Dedifferentiated amniotic fluid mesenchymal stem cell (primary cell): ENCODE data around the gene NCCRP1.

Experiments
- DNase-seq: peaks from one replicate; pipeline ENCODE4 v3.0.0-alpha.2; 2016; ENCODE audit errors: extremely low spot score

The NCCRP1 gene

DNA sequence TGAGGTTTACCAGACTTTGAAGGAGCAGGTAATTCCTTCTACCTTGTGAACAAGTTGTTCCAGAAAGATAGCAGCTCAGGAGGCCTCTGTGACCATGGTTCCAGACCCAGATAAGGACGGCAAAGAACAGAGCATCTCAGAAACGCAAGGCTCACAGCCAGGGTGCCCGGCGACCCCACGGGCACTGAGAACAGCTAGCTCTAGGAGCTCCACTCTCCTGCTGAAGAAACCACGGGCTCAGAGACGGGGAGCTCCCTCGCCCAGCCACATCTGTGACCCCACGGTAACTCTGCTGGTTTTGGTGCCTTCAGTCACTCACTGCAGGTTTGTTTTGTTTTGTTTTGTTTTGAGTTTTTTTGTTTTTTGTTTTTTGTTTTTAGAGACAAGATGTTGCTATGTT is 16.0 kb upstream of the NCCRP1 start:
- no peak for DNase-seq

DNA sequence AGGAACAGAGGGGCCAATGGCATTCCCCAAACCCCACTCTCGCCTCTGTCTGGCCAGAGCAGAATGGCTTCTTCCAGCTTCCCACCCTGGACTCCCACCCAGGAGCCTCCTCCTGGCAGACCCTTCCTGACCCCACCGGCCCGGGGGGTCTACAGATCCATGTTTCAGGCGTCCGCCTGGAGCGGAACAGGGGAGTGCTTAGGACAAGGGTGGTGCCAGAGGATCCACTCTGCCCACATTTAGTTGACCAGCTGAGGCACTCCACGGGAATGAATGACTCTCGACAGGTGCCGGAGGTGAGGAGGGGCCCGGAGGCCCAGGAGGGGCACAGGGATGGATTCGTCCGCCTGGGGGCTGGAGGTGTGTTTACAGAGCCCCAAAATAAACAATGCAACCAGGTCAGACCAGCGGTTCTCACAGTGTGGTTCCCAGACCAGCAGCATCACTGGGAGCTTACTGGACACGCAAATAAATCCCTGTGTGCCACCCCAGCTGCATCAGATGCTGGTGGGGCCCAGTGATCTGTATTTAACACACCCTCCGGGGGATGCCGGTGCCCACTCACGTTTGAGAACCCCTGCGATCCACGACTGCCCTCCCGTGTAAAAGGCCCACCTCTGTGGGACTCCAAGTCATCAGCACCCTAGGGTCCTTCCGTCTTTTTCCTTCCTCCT is 15.1 kb upstream of the NCCRP1 start:
- DNase-seq: no peak

DNA sequence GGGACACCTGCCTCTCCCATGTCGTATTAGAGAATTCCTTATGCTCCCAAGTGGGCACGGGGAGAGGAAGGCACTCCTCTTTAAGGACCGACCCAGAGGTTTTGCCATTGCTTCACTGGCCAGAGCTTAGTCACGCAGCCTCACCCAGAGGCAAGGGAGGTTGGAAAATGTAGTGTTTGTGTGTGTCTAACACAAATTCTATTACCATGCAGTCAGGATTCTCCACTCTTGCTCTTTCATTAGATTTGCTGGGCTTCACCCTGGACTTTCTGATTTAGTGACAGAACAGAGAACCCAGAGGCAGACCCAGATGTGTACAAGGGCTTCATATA is 14.6 kb upstream of the NCCRP1 start:
- no peak for DNase-seq

DNA sequence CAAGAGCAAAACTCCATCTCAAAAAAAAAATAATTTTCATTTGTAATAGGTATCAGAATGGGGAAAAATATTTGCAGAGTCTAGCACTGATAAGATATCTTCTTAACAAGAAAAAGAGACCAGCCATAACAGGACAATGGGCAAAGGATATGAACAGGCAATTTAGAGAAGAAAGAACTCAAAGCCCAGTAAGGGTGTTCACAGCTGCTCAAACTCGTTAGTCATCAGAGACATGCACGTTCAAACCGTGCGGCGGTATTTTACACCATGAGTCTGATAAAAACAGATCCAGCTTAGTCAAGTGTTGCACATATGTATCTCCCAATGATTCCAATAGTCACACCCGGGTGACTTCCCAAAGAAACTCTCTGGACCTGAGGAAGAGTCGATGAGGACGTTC is 13.7 kb upstream of the NCCRP1 start:
- no peak for DNase-seq

DNA sequence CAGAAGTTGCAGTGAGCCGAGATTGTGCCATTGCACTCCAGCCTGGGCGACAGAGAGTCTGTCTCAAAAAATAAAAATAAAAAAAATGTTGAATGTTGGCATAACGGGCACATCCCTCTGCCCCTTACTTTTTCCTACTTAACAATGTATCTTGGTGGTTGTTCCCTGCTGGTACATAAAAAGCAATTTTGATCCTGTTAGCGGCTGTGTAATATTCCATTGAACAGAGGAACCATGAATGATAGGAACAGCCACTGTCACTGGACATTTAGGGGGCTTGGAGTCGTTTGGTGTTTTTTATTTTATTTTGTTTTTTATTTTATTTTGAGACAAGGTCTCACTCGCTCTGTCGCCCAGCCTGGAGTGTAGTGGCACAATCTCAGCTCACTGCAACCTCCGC is 10.4 kb upstream of the NCCRP1 start:
- DNase-seq: no peak

DNA sequence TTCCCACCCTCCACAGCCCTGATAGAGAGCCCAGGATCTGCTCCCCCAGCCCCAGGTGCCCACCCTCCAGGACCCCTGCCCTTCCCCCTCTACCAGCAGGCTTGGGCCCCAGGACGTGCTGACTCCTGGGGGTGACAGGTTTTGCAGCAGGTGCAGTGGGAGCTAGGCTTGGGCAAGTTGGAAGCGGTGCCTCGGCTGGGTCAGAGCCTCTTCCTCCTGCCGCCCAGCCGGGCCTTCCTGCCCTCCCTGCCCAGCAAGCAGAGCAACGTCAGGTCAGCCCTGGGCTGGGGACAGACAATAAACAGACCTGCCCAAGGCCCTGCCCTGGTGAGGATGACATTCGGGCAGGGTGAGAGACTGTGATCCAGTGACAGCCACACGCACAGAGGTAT is 9.2 kb upstream of the NCCRP1 start:
- DNase-seq: no peak

DNA sequence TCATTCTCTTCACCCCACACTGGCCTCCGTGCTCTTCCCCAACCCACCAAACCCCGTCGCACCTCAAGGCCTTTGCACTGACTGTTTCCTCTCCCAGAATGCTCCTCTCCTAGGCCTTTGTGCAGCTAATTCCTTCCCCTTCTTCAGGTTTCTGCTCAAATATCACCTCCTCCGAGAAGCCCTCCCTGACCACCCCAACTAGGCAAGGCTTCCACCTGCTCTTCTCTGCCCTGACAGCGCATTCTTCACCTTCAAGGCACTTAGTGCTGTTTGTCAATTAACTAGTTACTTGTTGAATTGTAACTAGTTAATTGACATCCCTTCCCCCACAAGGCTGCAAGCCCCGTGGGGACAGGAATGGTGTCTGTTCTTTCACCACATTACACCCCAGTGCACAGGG is 7.8 kb upstream of the NCCRP1 start:
- DNase-seq: no peak

DNA sequence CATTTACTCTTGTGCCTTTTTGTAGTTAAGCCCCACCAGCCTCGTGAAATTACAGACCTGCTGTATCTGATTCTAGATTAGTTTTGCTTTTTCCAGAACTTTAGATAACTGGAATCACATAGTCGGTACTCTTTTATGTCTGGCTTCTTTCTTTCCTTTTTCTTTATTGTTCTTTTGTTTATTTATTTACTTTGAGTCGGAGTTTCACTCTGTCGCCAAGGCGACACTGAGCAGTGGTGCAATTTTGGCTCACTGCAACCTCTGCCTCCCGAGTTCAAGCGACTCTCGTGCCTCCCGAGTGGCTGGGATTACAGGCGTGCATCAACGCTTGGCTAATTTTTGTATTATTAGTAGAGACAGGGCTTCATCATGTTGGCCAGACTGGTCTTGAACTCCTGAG is 6.0 kb upstream of the NCCRP1 start:
- DNase-seq: no peak

DNA sequence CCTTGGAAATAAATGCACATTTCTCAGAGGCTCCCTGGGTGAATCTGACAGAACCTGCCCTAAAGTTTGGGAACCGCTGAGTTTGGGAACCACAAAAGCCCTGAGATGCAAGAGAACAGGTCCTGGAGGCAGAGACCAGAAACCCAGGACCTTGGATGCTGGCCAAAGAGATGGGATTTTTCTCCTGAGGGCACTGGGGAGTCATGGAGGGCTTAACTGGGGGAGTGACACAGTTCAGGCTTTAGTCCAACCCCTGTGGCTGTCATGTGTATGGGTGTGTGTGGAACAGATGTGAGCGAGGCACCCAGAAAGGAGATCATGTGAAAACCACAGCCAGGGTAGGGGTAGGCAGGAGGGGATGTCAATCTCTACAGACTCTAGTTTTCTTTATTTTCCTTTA is 3.9 kb upstream of the NCCRP1 start:
- DNase-seq: no peak

DNA sequence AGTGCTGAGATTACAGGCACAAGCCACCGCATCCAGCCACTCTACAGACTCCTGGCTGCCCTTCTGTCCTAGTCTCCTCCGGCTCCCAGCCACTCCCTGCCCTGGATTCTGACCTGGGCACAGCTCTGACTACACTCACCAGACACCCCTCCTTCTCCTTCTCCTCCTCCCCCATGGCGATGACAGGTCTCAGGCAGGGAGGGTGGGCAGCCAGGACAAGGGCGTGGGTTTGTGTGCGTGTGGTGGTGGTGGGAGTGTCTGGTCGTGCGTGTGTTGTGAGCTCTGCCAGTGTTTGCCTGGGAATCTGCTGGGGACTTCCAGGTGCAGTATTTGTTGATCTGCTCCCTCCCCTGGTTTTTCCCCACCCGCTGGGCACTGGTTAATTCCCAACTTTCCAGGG is 3.0 kb upstream of the NCCRP1 start:
- no peak for DNase-seq

DNA sequence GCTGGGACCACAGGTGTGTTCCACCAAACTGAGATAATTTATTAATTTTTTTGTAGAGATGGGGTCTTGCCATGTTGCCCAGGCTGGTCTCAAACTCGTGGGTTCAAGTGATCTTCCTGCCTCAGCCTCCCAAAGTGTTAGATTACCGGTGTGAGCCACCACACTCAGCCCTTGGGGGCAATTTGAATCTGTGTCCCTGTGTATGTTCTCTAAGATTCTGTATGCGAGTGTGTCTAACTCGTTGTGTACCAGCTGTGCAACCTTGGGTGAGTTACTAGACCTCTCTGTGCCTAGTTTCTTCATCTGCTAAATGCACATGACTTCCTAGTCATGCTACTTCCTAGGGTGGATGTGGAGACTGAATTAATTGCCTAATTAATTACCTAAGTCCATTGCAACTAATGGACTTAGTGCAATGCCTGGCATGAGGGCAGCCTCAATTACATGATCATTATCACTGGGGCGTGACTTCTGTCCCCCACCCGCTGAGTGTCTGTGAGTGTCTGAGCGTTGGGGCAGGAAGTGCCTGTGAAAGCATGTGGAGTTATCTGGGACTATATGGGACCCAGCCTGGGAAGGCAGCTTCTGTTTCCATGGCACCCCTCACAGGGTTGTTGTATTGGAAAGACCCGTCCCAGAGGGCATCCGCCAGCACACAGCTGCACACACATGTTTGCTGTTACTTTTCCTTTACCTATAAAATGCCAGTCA is 1.8 kb upstream of the NCCRP1 start:
- no peak for DNase-seq

DNA sequence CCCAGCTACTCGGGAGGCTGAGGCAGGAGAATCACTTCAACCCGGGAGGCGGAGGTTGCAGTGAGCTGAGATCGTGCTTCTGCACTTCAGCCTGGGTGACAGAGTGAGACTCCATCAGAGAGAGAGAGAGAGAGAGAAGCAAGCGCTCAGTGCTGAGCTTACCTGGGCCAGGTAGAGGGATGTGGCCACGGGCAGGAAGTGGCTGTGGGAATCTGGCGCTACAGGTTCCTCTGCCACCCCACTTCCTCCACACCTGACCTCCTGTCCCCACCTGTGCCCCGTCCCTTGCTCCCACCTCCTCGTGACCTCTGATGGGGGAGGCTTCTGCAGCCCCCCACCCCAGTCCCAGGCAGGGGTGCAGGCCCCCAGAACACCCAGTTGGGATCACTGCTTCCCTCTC is 1.0 kb upstream of the NCCRP1 start:
- no peak for DNase-seq

DNA sequence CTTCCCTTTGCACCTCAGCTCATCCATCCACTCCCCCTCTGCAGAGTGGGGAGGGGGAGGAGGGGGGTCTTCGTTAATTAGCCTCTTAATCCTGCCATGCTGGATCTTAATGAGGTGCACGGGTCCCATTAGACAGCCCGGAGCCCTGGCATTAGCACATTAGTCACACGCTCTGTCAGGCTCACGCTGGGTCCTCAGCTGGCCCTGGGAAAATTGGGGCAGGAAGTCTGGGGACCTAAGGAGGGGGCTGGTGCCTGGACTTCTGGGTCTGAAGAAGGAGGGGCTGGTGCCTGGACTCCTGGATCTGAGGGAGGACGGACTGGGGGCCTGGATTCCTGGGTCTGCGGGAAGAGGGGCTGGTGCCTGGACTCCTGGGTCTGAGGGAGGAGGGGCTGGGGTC is 444 bp upstream of the NCCRP1 start:
- no peak for DNase-seq

DNA sequence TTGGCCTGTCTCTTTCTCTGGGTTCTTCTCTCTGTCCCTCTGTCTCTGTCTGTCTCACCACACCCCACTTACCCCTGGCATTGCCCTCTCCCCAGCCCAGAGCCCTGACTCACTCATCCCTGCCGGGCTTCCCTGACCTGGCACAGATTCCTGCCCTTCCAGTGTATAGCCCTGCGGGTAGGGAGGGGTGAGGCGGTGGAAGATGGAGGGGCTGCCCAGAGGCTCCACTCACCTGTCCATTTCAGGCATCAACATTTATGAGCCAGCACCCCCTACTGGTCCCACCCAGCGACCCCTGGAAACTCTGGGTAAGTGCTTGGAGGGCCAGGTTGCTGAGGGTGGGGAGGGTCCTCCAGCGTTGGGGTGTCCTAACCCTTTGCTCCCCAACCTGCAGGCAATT is 1.0 kb downstream of the NCCRP1 start:
- no peak for DNase-seq

DNA sequence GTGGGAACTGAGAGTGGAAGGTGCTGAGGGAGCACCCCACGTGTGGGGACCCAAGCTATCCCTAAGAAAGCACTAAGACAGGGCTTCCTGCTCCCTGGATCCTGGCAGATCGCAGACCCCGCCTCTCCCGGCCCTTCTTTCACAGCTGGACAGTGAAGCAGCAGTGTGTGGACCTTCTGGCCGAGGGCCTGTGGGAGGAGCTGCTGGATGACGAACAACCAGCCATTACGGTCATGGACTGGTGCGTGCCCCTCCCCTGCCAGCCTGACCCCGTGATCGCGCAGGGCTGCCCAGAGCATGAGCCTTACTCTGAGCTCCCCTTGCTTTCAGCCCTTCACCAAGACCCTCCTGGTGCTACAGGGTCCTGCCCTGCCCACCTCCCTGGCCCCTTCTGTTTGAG is 2.3 kb downstream of the NCCRP1 start:
- peak; percentile 49 for DNase-seq

DNA sequence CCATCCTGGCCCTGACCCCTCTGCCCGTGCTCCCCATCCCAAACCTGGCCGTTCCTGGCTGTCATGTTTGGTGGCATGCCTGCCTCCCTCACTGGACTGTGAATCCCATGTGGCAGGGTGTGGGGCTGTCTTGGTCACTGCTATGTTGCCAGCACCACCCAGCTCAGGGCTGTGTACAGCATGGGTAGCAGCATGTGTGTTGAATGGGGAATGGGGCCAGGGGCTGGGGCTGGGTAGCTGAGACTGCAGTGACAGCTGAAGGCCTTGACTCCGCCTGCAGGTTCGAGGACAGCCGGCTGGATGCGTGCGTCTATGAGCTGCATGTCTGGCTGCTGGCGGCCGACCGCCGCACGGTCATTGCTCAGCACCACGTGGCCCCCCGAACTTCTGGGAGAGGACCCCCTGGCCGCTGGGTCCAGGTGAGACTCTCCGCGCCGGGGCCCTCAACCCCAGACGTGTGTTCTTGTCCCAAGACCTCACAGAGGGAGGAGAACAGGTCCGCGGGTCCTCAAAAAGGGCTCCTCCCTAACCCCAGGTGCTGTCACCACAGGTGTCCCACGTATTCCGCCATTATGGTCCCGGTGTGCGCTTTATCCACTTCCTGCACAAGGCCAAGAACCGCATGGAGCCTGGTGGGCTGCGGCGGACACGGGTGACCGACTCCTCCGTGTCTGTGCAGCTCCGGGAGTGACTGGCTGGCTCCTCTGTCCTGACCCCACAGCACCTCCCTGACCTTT is 3.5 kb downstream of the NCCRP1 start:
- DNase-seq: no peak

DNA sequence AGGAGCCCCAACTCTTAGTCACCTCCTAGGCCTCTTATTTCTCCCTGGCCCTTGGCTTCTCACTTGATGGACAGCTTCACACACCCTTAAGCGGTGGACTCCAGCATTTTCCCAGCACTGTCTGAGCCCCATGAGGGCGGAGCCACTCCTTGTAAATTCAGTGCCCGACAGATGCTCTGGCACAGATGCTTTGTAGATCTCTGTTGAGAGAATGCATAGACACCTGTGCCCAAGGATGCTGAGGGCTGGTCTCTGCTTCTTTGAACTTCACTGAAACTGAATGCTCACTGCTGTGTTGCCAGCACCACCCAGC is 4.0 kb downstream of the NCCRP1 start:
- no peak for DNase-seq

DNA sequence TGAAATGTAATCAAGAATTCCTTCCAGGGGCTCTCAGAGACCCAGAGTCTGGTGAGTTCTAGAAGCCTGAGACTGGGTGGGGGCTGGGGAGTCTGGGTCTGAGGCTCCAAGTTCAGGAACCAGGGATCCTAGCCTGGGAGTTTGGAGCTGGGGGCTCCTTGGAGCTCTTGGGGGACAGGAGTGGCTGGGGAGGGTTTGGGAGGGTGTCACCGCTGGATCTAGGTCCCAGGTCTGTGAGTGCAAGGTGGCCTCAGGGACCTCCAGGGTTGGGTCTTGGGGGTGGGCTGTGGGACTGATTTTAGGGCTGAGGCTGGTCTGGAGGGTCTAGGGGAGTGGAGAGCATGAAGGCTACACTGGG is 6.2 kb downstream of the NCCRP1 start:
- no peak for DNase-seq

DNA sequence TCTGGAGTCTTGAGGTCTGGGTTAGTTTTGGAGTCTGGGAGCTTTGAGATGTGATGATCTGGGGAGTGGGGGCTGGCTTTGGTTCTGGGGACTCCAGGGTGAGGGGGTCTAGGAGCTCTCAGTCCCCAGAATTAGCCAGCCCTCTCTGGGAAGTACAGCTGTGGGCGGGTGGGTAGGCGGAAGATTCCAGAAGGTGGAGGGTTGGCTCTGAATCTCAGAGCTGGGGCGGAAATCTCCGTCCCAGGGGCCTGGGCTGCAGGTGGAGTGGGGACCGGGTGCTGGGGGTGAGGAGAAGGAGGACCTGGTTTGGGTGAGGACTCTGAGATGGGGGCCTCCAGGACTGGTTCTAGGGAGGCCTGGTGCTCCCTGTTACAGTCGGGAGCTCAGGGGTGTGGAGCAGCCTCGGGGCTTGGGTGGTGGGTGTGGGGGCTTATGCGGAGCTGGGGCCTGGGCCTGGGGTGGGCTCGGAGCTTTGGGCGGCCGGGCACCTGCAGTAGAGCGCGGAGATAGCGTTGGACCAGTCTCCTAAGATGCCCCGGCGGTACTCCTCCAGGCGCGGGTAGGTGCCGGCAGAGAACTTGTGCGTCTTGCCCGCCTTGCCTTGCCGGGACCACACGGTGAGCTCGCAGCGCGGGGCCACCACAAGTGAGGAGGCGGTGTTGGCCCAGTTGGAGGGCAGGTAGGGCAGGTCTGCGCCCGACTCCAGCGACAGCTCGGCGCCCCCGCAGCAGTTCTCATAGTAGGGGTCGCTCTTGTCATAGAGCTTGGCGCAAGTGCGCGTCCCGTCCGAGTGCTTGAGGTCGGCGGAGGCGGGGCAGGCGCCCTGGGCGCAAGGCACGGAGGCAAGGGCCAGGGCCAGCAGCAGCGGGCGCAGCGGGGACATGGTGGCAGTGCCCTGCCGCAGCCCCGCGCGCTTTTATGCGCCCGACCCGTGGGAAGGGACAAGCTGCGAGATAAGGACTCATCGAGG is 6.9 kb downstream of the NCCRP1 start, which contains the start of gene SYCN:
TSS of gene SYCN (minus strand) at position 892 of the 970 bp plus-strand sequence. CDS start at position 883, 9 bp downstream.
- no peak for DNase-seq

DNA sequence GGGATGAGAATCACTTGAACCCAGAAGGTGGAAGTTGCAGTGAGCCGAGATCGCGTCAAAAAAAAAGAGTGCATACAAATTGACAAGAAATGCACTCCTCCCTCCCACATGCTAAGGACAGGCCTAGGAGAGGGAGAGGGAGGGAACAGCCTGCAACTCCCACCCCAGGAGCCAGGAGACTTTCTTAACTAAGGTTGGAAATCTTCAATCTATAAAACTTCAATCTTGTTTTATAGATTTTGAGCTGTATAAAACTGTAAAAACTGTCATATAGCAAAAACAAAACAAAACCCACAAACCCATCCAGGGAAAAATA is 8.6 kb downstream of the NCCRP1 start:
- no peak for DNase-seq

DNA sequence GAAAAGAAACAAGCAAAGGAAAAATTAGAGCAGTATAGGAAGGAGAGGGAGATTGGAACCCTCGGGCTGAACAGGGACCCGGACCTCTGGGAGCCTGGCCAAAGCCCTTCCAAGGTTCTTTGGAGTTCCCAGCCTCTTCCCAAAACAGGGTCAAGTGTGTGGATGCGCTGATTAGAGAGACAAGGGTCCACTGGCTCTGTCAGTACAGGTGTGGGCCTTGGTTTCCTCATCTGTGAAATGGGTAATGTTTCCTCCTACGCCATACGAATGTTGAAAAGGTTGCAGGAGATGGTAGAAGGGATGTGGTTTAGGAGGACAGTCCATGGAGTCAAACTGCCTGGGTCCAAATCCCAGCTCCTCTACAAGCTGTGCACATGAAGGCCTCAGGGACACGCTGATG is 9.4 kb downstream of the NCCRP1 start:
- no peak for DNase-seq

DNA sequence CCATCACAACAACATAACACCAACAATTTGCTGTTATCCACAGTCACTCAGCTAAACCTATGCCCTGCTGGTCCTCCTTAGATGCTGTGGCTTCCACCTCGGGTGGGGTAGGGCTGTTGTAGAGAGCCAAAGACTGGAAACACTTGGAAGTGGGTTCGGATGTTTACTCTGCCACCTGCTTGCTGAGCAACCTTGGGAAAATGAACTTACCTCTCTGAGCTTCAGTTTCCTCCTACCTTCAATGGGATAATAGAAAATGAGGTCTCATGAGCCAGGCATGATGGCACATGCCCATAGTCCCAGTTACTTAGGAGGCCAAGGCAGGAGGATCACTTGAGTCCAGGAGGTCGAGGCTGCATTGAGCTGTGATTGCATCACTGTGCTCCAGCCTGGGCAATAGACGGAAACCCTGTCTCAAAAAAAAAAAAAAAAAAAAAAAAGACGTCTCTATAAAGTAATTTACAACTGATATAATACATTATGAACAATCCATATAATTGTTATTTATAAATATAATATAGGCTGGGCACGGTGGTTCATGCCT is 10.6 kb downstream of the NCCRP1 start:
- no peak for DNase-seq
